Effector CD4-positive, alpha-beta T cell (primary cell): Measurements from ENCODE around the gene AGAP1.

ENCODE experiments used
- DNase-seq: peaks from one replicate; pipeline ENCODE4 v3.0.0-alpha.2; 2020

The AGAP1 gene

GRCh38 chr2:235553291-235553690, 59.4 kb downstream of the AGAP1 start:
- DNase-seq, result no peak

GRCh38 chr2:235553696-235554100, 59.9 kb downstream of the AGAP1 start:
- no peak for DNase-seq

GRCh38 chr2:235554385-235554784, 60.5 kb downstream of the AGAP1 start:
- DNase-seq, result no peak

GRCh38 chr2:235554936-235555335, 61.1 kb downstream of the AGAP1 start:
- DNase-seq, result no peak

GRCh38 chr2:235555371-235555770, 61.5 kb downstream of the AGAP1 start:
- no peak for DNase-seq

GRCh38 chr2:235556086-235556485, 62.2 kb downstream of the AGAP1 start:
- no peak for DNase-seq

GRCh38 chr2:235556901-235557300, 63.1 kb downstream of the AGAP1 start:
- DNase-seq, result no peak

GRCh38 chr2:235557903-235558302, 64.1 kb downstream of the AGAP1 start:
- DNase-seq, result no peak

- no peak for DNase-seq
Measured at GRCh38 chr2:235558572-235558971, 64.7 kb downstream of the AGAP1 start.

GRCh38 chr2:235560345-235560744, 66.5 kb downstream of the AGAP1 start:
- no peak for DNase-seq

- no peak for DNase-seq
Measured at GRCh38 chr2:235561450-235561849, 67.6 kb downstream of the AGAP1 start.

GRCh38 chr2:235562065-235562747, 68.4 kb downstream of the AGAP1 start:
- no peak for DNase-seq

GRCh38 chr2:235563056-235563910, 69.4 kb downstream of the AGAP1 start:
- no peak for DNase-seq

GRCh38 chr2:235564066-235564465, 70.2 kb downstream of the AGAP1 start:
- no peak for DNase-seq

- DNase-seq, result no peak
Measured at GRCh38 chr2:235564884-235565530, 71.2 kb downstream of the AGAP1 start.

- no peak for DNase-seq
Measured at GRCh38 chr2:235566415-235566814, 72.6 kb downstream of the AGAP1 start.

GRCh38 chr2:235566931-235567495, 73.2 kb downstream of the AGAP1 start:
- no peak for DNase-seq

- no peak for DNase-seq
Measured at GRCh38 chr2:235567842-235568241, 74.0 kb downstream of the AGAP1 start.

GRCh38 chr2:235568431-235568830, 74.6 kb downstream of the AGAP1 start:
- no peak for DNase-seq

GRCh38 chr2:235569837-235570236, 76.0 kb downstream of the AGAP1 start:
- no peak for DNase-seq

- no peak for DNase-seq
Measured at GRCh38 chr2:235570256-235570655, 76.4 kb downstream of the AGAP1 start.

GRCh38 chr2:235570966-235571692, 77.3 kb downstream of the AGAP1 start:
- no peak for DNase-seq

GRCh38 chr2:235572592-235572991, 78.7 kb downstream of the AGAP1 start:
- DNase-seq, result no peak
